Activated T-cell treated with anti-CD3 and anti-CD28 coated beads, Interleukin-2, amount 50 U/mL, for 24 hours (primary cell): ENCODE results near the gene ABCF3.
"Not testable (repeated sequence)": the region's sequence is repeated elsewhere in the genome, so short reads cannot be mapped to it uniquely, and the experiment has no call there.

Experiments
- DNase-seq: peaks from one replicate; pipeline ENCODE4 v3.0.0-alpha.2; 2020
- H3K27ac Mint-ChIP-seq: 2 replicates; pipeline ENCODE4 v1.8.0; 2020; ENCODE audit warnings: mild to moderate bottlenecking, mixed read lengths
- H3K27me3 Mint-ChIP-seq: 2 replicates; pipeline ENCODE4 v1.8.0; 2020; ENCODE audit warnings: mixed read lengths
- H3K36me3 Mint-ChIP-seq: 2 replicates; pipeline ENCODE4 v1.8.0; 2020; ENCODE audit warnings: low read depth, mixed read lengths
- H3K4me1 Mint-ChIP-seq: 2 replicates; pipeline ENCODE4 v1.8.0; 2020; ENCODE audit warnings: low read depth, mixed read lengths
- H3K4me3 Mint-ChIP-seq: 2 replicates; pipeline ENCODE4 v1.8.0; 2020; ENCODE audit warnings: mild to moderate bottlenecking, moderate library complexity, mixed read lengths
- H3K9me3 Mint-ChIP-seq: 2 replicates; pipeline ENCODE4 v1.8.0; 2020; ENCODE audit warnings: mixed read lengths

The ABCF3 gene

DNA sequence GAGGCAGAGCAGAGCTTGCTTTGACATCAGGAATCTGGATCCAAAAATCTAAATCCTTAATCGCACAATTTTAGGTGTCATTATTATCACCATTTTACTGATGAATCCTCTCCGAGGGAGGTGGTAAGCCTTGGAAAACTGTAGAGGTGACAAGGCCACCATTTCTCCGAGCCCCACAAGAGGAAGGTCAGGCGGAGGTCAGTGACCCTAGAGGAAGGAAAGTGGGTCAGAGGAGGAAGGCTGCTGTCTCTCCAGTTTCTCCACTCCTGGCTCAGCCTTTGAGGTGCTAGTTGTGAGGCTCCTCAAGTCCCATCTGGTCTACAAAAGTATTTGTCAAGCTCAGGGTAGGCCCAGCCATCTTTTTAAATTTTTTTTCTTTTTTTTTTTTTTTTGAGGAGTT, 27.6 kb upstream of the ABCF3 start:
- H3K36me3 Mint-ChIP-seq = peaks cover 27% of the 10 kb centered on the region
- DNase-seq = no peak
- no peak overlapping the region for H3K27ac Mint-ChIP-seq
- H3K27me3 Mint-ChIP-seq = no peaks in the 10 kb centered on the region
- H3K4me3 Mint-ChIP-seq = no peak overlapping the region
- H3K9me3 Mint-ChIP-seq = no peaks in the 10 kb centered on the region
- peaks cover 33% of the 10 kb centered on the region for H3K4me1 Mint-ChIP-seq

DNA sequence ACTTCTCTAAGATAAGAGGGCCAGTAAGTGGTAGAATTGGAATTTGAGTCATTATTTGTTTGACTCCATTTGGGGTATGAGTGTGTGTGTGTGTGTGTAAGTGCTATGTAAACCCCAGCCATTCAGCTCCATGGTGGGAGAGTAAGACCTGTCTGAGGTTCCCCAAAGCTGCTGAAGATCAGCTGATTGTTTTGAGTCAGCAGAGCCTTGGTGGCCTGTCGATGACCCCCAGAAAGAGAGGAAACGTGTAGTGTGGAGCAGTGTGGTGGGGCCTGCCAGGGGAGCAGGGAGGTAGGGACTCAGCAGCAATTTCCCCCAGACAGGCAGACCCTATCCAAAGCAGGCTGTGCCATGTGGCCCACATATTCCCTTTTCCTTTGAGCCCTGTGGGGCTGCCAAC, 25.5 kb upstream of the ABCF3 start:
- Mint-ChIP-seq H3K27me3 (no peaks in the 10 kb centered on the region), H3K9me3 (no peaks in the 10 kb centered on the region), H3K27ac (no peak overlapping the region), H3K36me3 (peaks cover 47% of the 10 kb centered on the region), H3K4me3 (no peak overlapping the region), H3K4me1 (peaks cover 30% of the 10 kb centered on the region)
- DNase-seq = no peak

DNA sequence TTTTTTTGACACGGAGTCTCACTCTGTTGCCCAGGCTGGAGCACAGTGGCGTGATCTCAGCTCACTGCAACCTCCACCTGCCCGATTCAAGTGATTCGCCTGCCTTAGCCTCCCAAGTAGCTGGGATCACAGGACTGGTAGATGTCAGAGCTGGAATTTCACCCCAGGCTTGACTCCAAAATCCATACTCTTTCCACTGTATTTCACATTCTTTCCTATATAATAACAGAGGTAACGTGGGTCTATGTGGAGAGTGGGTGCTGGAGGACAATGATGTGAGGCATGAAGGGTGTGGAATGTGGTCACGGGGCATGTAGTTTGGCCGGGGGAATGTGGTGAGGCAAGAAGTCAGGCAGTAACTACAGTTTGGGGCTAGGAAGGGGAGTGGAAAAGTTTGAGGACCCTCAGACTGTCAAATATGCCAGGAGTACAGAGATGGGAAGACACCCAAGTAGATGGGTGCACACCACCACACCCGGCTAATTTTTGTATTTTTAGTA, 23.4 kb upstream of the ABCF3 start:
- H3K36me3 Mint-ChIP-seq = peaks cover 60% of the 10 kb centered on the region

DNA sequence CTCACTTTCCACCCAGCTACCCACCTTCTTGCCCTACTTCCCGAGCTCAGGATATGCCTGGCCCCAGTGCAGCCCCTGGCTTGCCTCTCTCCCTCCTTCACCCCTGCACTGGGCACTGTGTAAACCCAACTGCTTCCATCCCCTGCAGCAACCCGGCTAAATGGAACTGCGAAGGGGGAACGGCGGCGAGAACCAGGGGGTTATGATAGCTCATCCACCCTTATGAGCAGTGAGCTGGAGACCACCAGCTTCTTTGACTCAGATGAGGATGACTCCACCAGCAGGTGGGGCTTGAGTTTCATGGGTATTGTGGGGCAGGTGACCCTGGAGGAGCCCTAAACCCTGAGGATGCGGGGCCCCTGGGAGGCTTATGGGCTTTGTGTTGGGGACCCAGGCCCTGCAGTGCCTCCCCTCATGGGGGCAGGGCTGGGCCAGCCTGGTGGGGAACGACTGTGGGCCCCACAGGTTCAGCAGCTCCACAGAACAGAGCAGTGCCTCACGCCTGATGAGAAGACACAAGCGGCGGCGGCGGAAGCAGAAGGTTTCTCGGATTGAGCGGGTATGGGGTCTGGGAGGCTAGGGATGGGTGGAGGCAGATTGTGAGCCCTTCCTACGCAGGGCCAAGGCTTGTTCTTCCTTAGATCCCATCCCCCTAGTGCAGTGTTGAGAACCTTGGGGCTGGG, 21.2 kb upstream of the ABCF3 start:
- peaks cover 77% of the 10 kb centered on the region for H3K36me3 Mint-ChIP-seq
- H3K4me1 Mint-ChIP-seq = peaks cover 10% of the 10 kb centered on the region
- no peaks in the 10 kb centered on the region for H3K27me3 Mint-ChIP-seq
- DNase-seq = no peak
- no peak overlapping the region for H3K27ac Mint-ChIP-seq
- no peaks in the 10 kb centered on the region for H3K9me3 Mint-ChIP-seq
- H3K4me3 Mint-ChIP-seq = no peak overlapping the region

More for the DNA sequence above, 23.4 kb upstream of the ABCF3 start:
- H3K27ac Mint-ChIP-seq, H3K9me3 Mint-ChIP-seq, DNase-seq, H3K27me3 Mint-ChIP-seq, H3K4me3 Mint-ChIP-seq: not testable (repeated sequence)
- peaks cover 19% of the 10 kb centered on the region for H3K4me1 Mint-ChIP-seq

DNA sequence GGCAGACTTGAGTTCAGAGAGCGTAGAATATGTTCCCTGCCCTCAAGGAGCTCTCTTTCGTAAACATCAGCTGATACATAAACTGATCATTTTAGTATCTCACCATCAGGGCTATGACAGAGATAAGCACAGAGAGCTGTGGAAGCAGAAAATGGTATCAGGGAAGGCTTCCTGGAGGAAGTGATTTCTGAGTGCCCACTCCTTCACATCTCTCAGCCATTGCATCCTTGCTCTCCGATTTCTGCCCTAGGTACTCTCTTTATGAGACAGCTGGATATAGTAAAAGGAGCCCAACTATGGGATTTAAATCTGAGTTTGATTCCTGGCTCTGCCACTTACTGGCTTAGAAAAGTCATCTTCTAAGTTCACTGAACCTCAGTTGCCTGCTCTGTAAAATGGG, 20.5 kb upstream of the ABCF3 start:
- H3K27ac Mint-ChIP-seq = no peak overlapping the region
- no peaks in the 10 kb centered on the region for H3K9me3 Mint-ChIP-seq
- peaks cover 6% of the 10 kb centered on the region for H3K4me1 Mint-ChIP-seq
- H3K27me3 Mint-ChIP-seq = no peaks in the 10 kb centered on the region
- no peak overlapping the region for H3K4me3 Mint-ChIP-seq
- peaks cover 81% of the 10 kb centered on the region for H3K36me3 Mint-ChIP-seq
- no peak for DNase-seq

DNA sequence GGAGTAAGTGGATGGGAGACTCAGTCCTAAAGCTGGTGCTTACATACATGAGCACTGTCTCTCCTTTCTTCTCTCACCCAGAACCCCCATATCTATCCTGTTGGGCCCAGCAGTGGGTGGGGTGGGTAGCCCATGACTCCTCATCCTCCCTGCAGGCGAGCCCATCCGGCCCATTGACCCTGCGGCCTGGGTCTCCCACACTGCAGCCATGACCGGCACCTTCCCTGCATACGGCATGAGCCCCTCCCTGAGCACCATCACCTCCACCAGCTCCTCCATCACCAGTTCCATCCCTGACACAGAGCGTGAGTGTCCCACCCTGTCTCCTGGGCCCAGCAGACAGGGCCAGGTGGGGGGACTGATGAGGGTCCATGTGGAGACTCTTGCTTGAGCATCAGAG, 19.3 kb upstream of the ABCF3 start:
- Mint-ChIP-seq H3K36me3 (peaks cover 88% of the 10 kb centered on the region), H3K27ac (no peak overlapping the region), H3K9me3 (no peaks in the 10 kb centered on the region), H3K4me3 (no peak overlapping the region), H3K4me1 (peaks cover 5% of the 10 kb centered on the region), H3K27me3 (no peaks in the 10 kb centered on the region)
- DNase-seq = no peak

DNA sequence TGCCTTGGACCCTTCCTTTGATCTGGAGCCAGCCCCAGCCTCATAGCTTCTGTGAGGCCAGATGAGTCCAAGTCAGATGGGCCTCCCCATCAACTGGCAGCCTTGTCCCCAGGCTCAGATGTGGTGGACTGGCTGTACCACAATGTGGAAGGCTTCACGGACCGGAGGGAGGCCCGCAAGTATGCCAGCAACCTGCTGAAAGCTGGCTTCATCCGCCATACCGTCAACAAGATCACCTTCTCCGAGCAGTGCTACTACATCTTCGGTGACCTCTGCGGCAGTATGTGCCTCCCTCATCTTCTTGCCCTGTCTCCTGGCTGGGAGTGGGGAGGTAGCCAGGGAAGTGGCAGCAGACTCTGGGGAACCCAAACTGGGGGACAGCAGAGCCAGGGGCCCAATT, 18.2 kb upstream of the ABCF3 start:
- Mint-ChIP-seq H3K27me3 (no peaks in the 10 kb centered on the region), H3K4me3 (no peak overlapping the region), H3K27ac (no peak overlapping the region), H3K9me3 (no peaks in the 10 kb centered on the region), H3K4me1 (peaks cover 3% of the 10 kb centered on the region), H3K36me3 (peaks cover 90% of the 10 kb centered on the region)
- DNase-seq = no peak

DNA sequence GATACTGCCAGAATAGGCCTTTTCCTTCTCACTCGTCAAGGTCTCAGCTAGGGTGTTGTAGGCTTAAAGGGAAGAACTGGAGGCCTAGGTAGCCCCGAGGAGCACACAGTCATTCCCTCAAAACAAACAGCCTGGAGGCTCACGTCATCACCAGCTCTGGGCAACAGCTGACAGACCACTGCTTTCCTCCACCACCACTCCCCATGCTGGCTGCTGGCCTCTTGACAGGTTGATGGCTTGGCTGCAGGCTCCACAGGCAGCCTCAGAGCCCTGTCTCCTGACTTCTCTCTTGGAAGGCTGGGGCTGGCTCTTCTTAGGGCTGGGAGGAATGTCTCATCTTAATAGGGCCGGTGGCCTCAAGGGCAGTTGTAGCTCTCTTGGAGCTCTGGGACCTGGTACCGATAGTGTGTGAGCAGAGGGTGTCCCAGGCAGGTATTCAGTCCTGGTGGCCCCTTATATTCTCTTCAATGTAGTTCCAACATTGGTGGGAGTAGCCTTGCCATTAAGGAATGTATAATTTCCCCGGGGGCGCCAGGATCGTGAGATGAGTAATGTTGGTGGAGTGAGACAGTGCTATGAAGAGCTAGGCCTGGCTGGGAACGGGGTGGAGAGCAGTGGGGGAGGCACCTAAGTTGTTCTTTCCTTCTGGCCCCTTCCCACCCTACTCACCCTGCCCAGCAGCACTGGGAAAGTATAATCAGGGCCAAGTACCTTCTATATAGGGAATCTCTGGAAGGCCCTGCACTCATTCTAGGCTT, 17.5 kb upstream of the ABCF3 start:
- H3K27me3 Mint-ChIP-seq = no peaks in the 10 kb centered on the region

DNA sequence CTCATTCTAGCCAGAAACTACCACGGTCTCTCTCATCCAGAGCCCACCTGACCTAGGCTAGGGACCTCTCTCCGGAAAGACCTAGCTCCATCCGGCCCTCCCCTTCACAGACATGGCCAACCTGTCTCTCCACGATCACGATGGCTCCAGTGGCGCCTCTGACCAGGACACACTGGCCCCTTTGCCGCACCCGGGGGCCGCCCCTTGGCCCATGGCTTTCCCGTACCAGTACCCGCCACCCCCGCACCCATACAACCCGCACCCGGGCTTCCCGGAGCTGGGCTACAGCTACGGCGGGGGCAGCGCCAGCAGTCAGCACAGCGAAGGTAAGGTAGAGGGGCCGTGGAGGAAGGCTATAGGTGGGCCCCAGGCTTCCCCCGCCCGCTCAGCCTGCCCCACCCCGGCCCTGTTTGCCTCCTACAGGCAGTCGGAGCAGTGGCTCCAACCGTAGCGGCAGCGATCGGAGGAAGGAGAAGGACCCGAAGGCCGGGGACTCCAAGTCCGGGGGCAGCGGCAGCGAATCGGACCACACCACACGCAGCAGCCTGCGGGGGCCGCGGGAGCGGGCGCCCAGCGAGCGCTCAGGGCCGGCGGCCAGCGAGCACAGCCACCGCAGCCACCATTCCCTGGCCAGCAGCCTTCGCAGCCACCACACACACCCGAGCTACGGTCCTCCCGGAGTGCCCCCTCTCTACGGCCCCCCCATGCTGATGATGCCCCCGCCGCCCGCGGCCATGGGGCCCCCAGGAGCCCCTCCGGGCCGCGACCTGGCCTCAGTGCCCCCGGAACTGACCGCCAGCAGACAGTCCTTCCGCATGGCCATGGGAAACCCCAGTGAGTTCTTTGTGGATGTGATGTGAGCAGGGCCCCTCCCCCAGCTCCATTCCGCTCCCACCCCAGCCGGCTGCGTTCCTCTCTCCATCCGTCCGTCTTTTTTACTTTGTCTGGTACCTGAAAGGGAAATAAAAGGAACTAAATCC, 15.8 kb upstream of the ABCF3 start:
- no peaks in the 10 kb centered on the region for H3K9me3 Mint-ChIP-seq
- DNase-seq = no peak
- H3K27ac Mint-ChIP-seq = no peak overlapping the region
- peaks cover 11% of the 10 kb centered on the region for H3K4me1 Mint-ChIP-seq
- peaks cover 76% of the 10 kb centered on the region for H3K36me3 Mint-ChIP-seq
- no peak overlapping the region for H3K4me3 Mint-ChIP-seq
- no peaks in the 10 kb centered on the region for H3K27me3 Mint-ChIP-seq

More for the DNA sequence above, 17.5 kb upstream of the ABCF3 start:
- Mint-ChIP-seq H3K36me3 (peaks cover 88% of the 10 kb centered on the region), H3K27ac (peak overlapping the region; percentile 2), H3K4me3 (no peak overlapping the region), H3K9me3 (no peaks in the 10 kb centered on the region), H3K4me1 (peaks cover 3% of the 10 kb centered on the region)
- no peak for DNase-seq

DNA sequence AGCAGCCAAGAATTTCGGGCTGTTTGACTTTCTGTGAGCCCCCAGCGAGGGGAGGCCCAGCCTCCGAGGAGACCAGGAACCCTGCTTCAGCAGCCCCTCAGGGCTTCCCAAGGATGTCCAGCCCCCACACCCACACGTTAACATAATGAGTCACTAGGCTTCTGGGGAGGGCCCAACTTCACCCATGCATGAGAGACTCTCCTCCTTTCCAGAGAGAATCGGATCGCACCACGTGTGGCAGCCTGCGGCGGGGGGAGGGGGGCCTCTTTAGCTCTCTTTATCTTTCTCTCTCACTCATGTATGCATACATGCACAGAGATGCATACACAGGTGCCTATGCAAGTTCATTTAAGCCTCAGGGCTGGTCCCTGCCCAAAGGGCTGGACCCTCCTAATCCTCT, 14.4 kb upstream of the ABCF3 start:
- peaks cover 73% of the 10 kb centered on the region for H3K36me3 Mint-ChIP-seq
- H3K4me3 Mint-ChIP-seq = no peak overlapping the region
- no peaks in the 10 kb centered on the region for H3K27me3 Mint-ChIP-seq
- H3K4me1 Mint-ChIP-seq = peaks cover 24% of the 10 kb centered on the region
- no peaks in the 10 kb centered on the region for H3K9me3 Mint-ChIP-seq
- no peak overlapping the region for H3K27ac Mint-ChIP-seq
- no peak for DNase-seq

DNA sequence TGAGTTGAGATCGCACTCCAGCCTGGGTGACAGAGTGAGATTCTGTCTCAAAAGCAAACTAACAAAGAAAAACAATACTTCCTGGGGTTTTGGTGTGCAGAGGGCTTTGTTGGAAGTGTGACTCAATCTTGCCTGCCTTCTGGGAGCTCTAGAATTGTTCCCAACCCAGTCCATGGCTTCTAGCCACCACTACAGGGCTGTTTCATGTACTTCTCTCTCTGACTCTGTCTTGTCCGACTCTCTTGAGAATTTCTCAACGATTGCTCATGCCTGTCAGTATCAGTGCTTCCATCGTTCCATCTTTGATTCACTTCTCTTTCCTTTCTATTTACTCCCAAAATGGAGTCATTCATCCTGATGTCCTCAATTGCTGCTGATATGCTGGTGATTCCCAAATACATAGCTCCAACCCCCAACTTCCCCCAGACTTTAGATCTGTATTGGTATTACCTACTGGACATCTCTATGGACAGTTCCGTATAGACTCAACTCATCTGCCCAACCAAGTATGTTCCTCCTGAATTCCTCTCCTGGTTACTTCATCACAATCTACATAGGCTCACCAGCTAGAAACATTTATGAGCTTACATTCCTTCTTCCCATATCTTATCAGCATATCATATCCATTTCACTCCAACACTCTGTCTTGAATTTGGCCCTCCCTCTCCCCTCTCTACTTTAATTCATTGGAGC, 13.2 kb upstream of the ABCF3 start:
- peaks cover 73% of the 10 kb centered on the region for H3K36me3 Mint-ChIP-seq
- H3K27ac Mint-ChIP-seq = no peak overlapping the region
- no peak overlapping the region for H3K4me3 Mint-ChIP-seq
- no peak for DNase-seq
- peaks cover 36% of the 10 kb centered on the region for H3K4me1 Mint-ChIP-seq
- no peaks in the 10 kb centered on the region for H3K9me3 Mint-ChIP-seq
- H3K27me3 Mint-ChIP-seq = no peaks in the 10 kb centered on the region

DNA sequence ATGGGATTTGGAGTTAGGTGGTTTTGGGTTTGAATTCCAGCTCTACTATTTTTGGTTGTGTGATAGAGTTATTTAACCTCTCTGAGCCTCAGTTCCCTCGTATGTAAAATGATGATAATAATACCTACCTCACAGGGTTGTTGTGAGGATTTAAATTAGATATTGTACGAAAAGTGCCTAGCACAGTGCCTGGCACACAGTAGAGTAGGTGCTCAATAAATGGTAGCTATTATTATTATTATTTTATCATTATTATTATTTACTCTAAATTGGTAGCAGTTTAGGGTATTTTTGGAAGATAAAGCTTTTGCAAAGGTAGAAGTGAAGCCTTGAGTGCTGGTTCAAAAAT, 12.7 kb upstream of the ABCF3 start:
- no peaks in the 10 kb centered on the region for H3K9me3 Mint-ChIP-seq
- peak overlapping the region; percentile 73 for H3K27ac Mint-ChIP-seq
- no peak overlapping the region for H3K4me3 Mint-ChIP-seq
- no peak for DNase-seq
- H3K4me1 Mint-ChIP-seq = peaks cover 42% of the 10 kb centered on the region
- H3K36me3 Mint-ChIP-seq = peaks cover 73% of the 10 kb centered on the region
- no peaks in the 10 kb centered on the region for H3K27me3 Mint-ChIP-seq

DNA sequence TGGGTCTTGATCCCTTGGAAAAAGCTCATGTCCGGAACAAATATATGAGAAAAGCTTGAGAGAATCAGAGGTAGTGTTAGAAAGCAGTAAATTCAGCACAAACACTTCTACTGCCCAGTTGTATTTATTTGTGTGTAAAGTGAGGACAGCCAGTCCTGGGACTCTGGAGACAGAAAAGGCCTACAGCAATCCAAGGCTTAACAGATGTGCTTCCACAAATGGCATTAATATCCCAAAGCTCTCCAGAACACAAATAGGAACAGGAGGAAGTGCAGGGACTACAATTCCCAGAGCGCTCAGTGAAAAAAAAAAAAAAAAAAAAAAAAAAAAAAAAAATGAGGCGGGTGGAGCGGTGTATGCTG, 11.7 kb upstream of the ABCF3 start:
- H3K9me3 Mint-ChIP-seq = no peaks in the 10 kb centered on the region

More for the DNA sequence above, 11.7 kb upstream of the ABCF3 start:
- Mint-ChIP-seq H3K36me3 (peaks cover 73% of the 10 kb centered on the region), H3K4me3 (peak overlapping the region; percentile 93), H3K27ac (peak overlapping the region; percentile 42), H3K27me3 (no peaks in the 10 kb centered on the region), H3K4me1 (peaks cover 43% of the 10 kb centered on the region)
- no peak for DNase-seq
